ENCODE data around the gene HOOK1. TPM values are rescaled to one million over a fixed set of nuclear protein-coding genes. Genes with fewer than 3 reads are reported as not detected.

Gene HOOK1
- total and polyA plus RNA-seq, 8 donors, result 1.8 to 41.9 (median 7.1) TPM

GRCh38 chr1:59924653-59925052 lies 109.9 kb downstream of the HOOK1 start:
- Histone ChIP-seq H3K4me1 (peaks cover 0 to 16% (median 12%) of the 10 kb centered on the region in 4 donors), H3K27me3 (peaks cover 0 to 30% (median 8%) of the 10 kb centered on the region in 3 donors), H3K9me3 (peaks cover 0 to 17% (median 0%) of the 10 kb centered on the region in 4 donors), H3K4me3 (no peak overlapping the region), H3K36me3 (no peaks in the 10 kb centered on the region), H3K27ac (no peak overlapping the region)
- intact Hi-C loops (cut with DNase I; ENCODE audit: low total_unique reads), result no loop called here
- DNase-seq, result no peak
- TF ChIP-seq CTCF (IDR thresholded peaks at IDR 0.05) (no peak), POLR2A (IDR thresholded peaks at IDR 0.05) (no peak), EP300 (IDR thresholded peaks at IDR 0.05) (no peak), POLR2AphosphoS5 (IDR thresholded peaks at IDR 0.05) (no peak)

Other genes with a start within 250 kb of the HOOK1 start
- gene CYP2J2, start 111.8 kb downstream of the HOOK1 start, total RNA-seq, result 10 to 100 TPM in 1 of 5 donors, 1 to 10 TPM in 4; 1.0 to 13.6 (median 3.5) TPM
- 1 to 10 TPM in 2 of 3 donors, not detected in 1; 2.7 to 7.3 TPM for gene CYP2J2, start 111.8 kb downstream of the HOOK1 start, polyA plus RNA-seq